Liver (tissue), 9 donors: ENCODE results near the gene SDR9C7. TPM values are rescaled to one million over a fixed set of nuclear protein-coding genes. Genes with fewer than 3 reads are reported as not detected.

ENCODE experiments used
- DNase-seq: peaks from one replicate; pipeline ENCODE4 v3.0.0-alpha.2; 2017; ENCODE audit warnings: low spot score
- H3K27ac ChIP-seq, 2 donors: one replicate each; pipeline ENCODE4 v1.7.0; 2013; ENCODE audit warnings: inconsistent platforms in 2 of 2, low read length in 2 of 2, control low read depth in 1 of 2, low read depth in 1 of 2, mild to moderate bottlenecking in 1 of 2
- H3K27me3 ChIP-seq, 4 donors: one replicate each; pipeline versions ENCODE4 v1.6.1 to v1.7.0; 2013; ENCODE audit warnings: low read length in 3 of 4, inconsistent platforms in 1 of 4, mild to moderate bottlenecking in 1 of 4, moderate library complexity in 1 of 4; ENCODE audit not compliant: control insufficient read depth in 4 of 4, insufficient read depth in 4 of 4
- H3K36me3 ChIP-seq, 4 donors: one replicate each; pipeline versions ENCODE4 v1.6.1 to v1.7.0; 2013; ENCODE audit warnings: low read length in 3 of 4, mild to moderate bottlenecking in 3 of 4, low read depth in 1 of 4, moderate library complexity in 1 of 4; ENCODE audit not compliant: control insufficient read depth in 4 of 4, insufficient read depth in 3 of 4
- H3K4me1 ChIP-seq, 4 donors: one replicate each; pipeline versions ENCODE4 v1.6.1 to v1.7.0; 2013; ENCODE audit warnings: low read length in 3 of 4, mild to moderate bottlenecking in 3 of 4, moderate library complexity in 1 of 4; ENCODE audit not compliant: control insufficient read depth in 4 of 4, insufficient read depth in 4 of 4
- H3K4me3 ChIP-seq, 3 donors: one replicate each; pipeline versions ENCODE4 v1.6.1 to v1.7.0; 2013; ENCODE audit warnings: low read length in 3 of 3, control low read depth in 1 of 3, low read depth in 1 of 3, mild to moderate bottlenecking in 1 of 3
- H3K9ac ChIP-seq, 2 donors: one replicate each; pipeline ENCODE4 v1.7.0; 2013; ENCODE audit warnings: low read length in 2 of 2, mild to moderate bottlenecking in 2 of 2, moderate library complexity in 2 of 2, control low read depth in 1 of 2, low read depth in 1 of 2
- H3K9me3 ChIP-seq, 4 donors: one replicate each; pipeline versions ENCODE4 v1.6.1 to v1.7.0; 2013; ENCODE audit warnings: low read length in 3 of 4; ENCODE audit not compliant: control insufficient read depth in 4 of 4
- ATF3 ChIP-seq: IDR thresholded peaks from 2 replicates; pipeline ENCODE4 v1.6.1; 2016; ENCODE audit warnings: antibody characterized with exemption
- CTCF ChIP-seq: fragments of 150-350 bp; IDR thresholded peaks from 2 replicates; pipeline ENCODE4 v1.5.1; 2017; ENCODE audit warnings: improper control_type of control experiment, low read depth, low read length; ENCODE audit not compliant: missing input control
- EGR1 ChIP-seq, 2 donors: IDR thresholded peaks; 2 replicates each; pipeline ENCODE4 v1.6.1; 2016 to 2018; ENCODE audit warnings: antibody characterized with exemption in 2 of 2, low read depth in 2 of 2
- FOXA1 ChIP-seq: IDR thresholded peaks from 2 replicates; pipeline ENCODE4 v1.6.1; 2016; ENCODE audit warnings: antibody characterized with exemption
- FOXA2 ChIP-seq: IDR thresholded peaks from 2 replicates; pipeline ENCODE4 v1.6.1; 2016; ENCODE audit warnings: antibody characterized with exemption
- GABPA ChIP-seq, 2 donors: IDR thresholded peaks in 1 of 2; conservative IDR thresholded peaks in 1 of 2; 2 replicates each; pipeline ENCODE4 v1.6.1; 2016; ENCODE audit warnings: antibody characterized with exemption in 2 of 2, mild to moderate bottlenecking in 1 of 2, moderate library complexity in 1 of 2
- HNF4A ChIP-seq, 2 donors: conservative IDR thresholded peaks; 2 replicates each; pipeline ENCODE4 v1.6.1; 2016; ENCODE audit warnings: antibody characterized with exemption in 2 of 2, mild to moderate bottlenecking in 2 of 2
- HNF4G ChIP-seq: IDR thresholded peaks from 2 replicates; pipeline ENCODE4 v1.6.1; 2016; ENCODE audit warnings: antibody characterized with exemption
- JUND ChIP-seq, 2 donors: IDR thresholded peaks; 2 replicates each; pipeline ENCODE4 v1.6.1; 2016; ENCODE audit warnings: antibody characterized with exemption in 2 of 2
- MAX ChIP-seq: IDR thresholded peaks from 2 replicates; pipeline ENCODE4 v1.6.1; 2016; ENCODE audit warnings: antibody characterized with exemption
- REST ChIP-seq: IDR thresholded peaks from 2 replicates; pipeline ENCODE4 v1.6.1; 2016; ENCODE audit warnings: antibody characterized with exemption, mild to moderate bottlenecking
- RXRA ChIP-seq, 2 donors: IDR thresholded peaks; 2 replicates each; pipeline ENCODE4 v1.6.1; 2017 to 2018; ENCODE audit warnings: antibody characterized with exemption in 2 of 2, mild to moderate bottlenecking in 1 of 2
- SP1 ChIP-seq: IDR thresholded peaks from 2 replicates; pipeline ENCODE4 v1.6.1; 2018; ENCODE audit warnings: antibody characterized with exemption, mild to moderate bottlenecking
- TAF1 ChIP-seq: conservative IDR thresholded peaks from 2 replicates; pipeline ENCODE4 v1.6.1; 2016; ENCODE audit warnings: antibody characterized with exemption, mild to moderate bottlenecking
- YY1 ChIP-seq: IDR thresholded peaks from 2 replicates; pipeline ENCODE4 v1.6.1; 2016; ENCODE audit warnings: antibody characterized with exemption, mild to moderate bottlenecking
- ZBTB33 ChIP-seq: IDR thresholded peaks from 2 replicates; pipeline ENCODE4 v1.6.1; 2016; ENCODE audit warnings: antibody characterized with exemption
- WGBS: extraction: QIAGEN DNeasy Blood & Tissue Kit; methylation state at CpG from one replicate; pipeline ENCODE4 v1.1.7; 2013; 5-methylcytosine and 5-hydroxymethylcytosine counted together
- polyA plus RNA-seq, 2 donors: library from polyadenylated mRNA; stranded (reverse) in 1 of 2; unstranded in 1 of 2; fragments of 200-250 nt in 1 of 2; fragments of >200 nt in 1 of 2; fragmentation: Nextera tagmentation in 1 of 2; extraction: Ambion mirVana in 1 of 2; gene quantifications; one replicate each; pipeline versions ENCODE4 v1.2.1 to v1.2.3, GENCODE V29; 2013 to 2015
- total RNA-seq, 2 donors: library from RNA; depleted of rRNA; stranded (reverse); fragments of >200 nt; gene quantifications; one replicate each; pipeline ENCODE4 v1.2.3, GENCODE V29; 2014
- donor health status: healthy.
- donor health status: healthy.
- donor health status: healthy.
- donor health status: healthy.
- donor health status: healthy.

Gene SDR9C7
- total RNA-seq (not detected), polyA plus RNA-seq (not detected)

GRCh38 chr12:56933826-56934625, at the start of gene SDR9C7:
Gene SDR9C7, minus strand, starts transcription at chr12:56934408. Its CDS starts 147 bp downstream, at chr12:56934261.
- H3K9ac ChIP-seq = no peak within 1 kb of the TSS
- H3K27ac ChIP-seq = no peak within 1 kb of the TSS
- DNase-seq = no peak
- no peaks in the 10 kb centered on the region for H3K9me3 ChIP-seq
- no peaks in the 10 kb centered on the region for H3K36me3 ChIP-seq
- H3K27me3 ChIP-seq = no peaks in the 10 kb centered on the region
- 96% methylated on average over 15 of the region's 15 CpGs for WGBS
- no peaks in the 10 kb centered on the region for H3K4me1 ChIP-seq
- no peak within 1 kb of the TSS for H3K4me3 ChIP-seq
- TF ChIP-seq TAF1 = no peak
- TF ChIP-seq JUND (IDR thresholded peaks at IDR 0.05) = no peak
- TF ChIP-seq ATF3 = no peak
- TF ChIP-seq FOXA1 = no peak
- TF ChIP-seq CTCF = no peak
- TF ChIP-seq REST = no peak
- TF ChIP-seq GABPA (IDR thresholded peaks at IDR 0.05 in 1 of 2, conservative IDR thresholded peaks at IDR 0.05 in 1 of 2) = no peak
- TF ChIP-seq SP1 = no peak
- no peak for TF ChIP-seq MAX
- TF ChIP-seq RXRA (IDR thresholded peaks at IDR 0.05) = no peak
- TF ChIP-seq HNF4G = no peak
- no peak for TF ChIP-seq FOXA2
- TF ChIP-seq YY1 = no peak
- TF ChIP-seq HNF4A (conservative IDR thresholded peaks at IDR 0.05) = no peak
- TF ChIP-seq ZBTB33 = no peak
- no peak for TF ChIP-seq EGR1 (IDR thresholded peaks at IDR 0.05; ENCODE audit: low read depth in 2 of 2)
